Breast epithelium (tissue), 3 donors: ENCODE measurements around the gene CTNNA3.

ENCODE experiments used
- CTCF ChIP-seq, 3 donors: fragments of 450-650 bp; IDR thresholded peaks; one replicate each; pipeline ENCODE4 v1.5.1; 2016 to 2017; ENCODE audit warnings: antibody characterized with exemption in 3 of 3, mild to moderate bottlenecking in 3 of 3, moderate library complexity in 3 of 3
- POLR2A ChIP-seq: fragments of 450-650 bp; IDR thresholded peaks from one replicate; pipeline ENCODE4 v1.6.1; 2016; ENCODE audit warnings: antibody characterized with exemption, mild to moderate bottlenecking, moderate library complexity

- TF ChIP-seq CTCF (IDR thresholded peaks at IDR 0.05) (no peak), POLR2A (no peak)
Measured at GRCh38 chr10:66350622-66351399, 1345.2 kb downstream of the CTNNA3 start.
